SK-N-SH (cell line): ENCODE results near the gene RAC3. TPM values are rescaled to one million over a fixed set of nuclear protein-coding genes. Genes with fewer than 3 reads are reported as not detected.

Experiments used
- CTCF ChIA-PET: fragments of 300-600, 350-600 bp; formaldehyde crosslinking; extraction: SDS; loops from one replicate; lab custom pipeline; 2021; lab: Yijun Ruan, JAX
- POLR2A ChIA-PET: fragments of 350-600 bp; sonication (Branson Sonifier 250); formaldehyde crosslinking; extraction: SDS; loops from one replicate; lab custom pipeline; 2020; ENCODE audit warnings: antibody characterized with exemption, inconsistent platforms; lab: Yijun Ruan, JAX
- DNase-seq: peaks from one replicate; pipeline ENCODE4 v3.0.0; 2012
- H2AFZ ChIP-seq: fragments of 200-600 bp; sonication (generic); 2 replicates; pipeline ENCODE4 v1.8.1; 2016; ENCODE audit warnings: antibody characterized with exemption, mild to moderate bottlenecking, low read depth
- H3F3A ChIP-seq: fragments of 200-600 bp; sonication (generic); replicated peaks from 2 replicates; pipeline ENCODE3; 2016; ENCODE audit warnings: antibody characterized with exemption, mild to moderate bottlenecking; ENCODE audit not compliant: insufficient read depth
- H3K27ac ChIP-seq, 2 experiments: fragments of 200-500 bp in 1 of 2; fragments of 200-600 bp in 1 of 2; sonication (Bioruptor generic) in 1 of 2; sonication (generic), shearing (Covaris generic) in 1 of 2; 2 replicates each; pipeline versions ENCODE4 v1.5.1 to v1.6.1; 2014 to 2016; ENCODE audit warnings: low read depth in 2 of 2, inconsistent platforms in 1 of 2, low read length in 1 of 2, mild to moderate bottlenecking in 1 of 2, mixed read lengths in 1 of 2
- H3K27me3 ChIP-seq: fragments of 200-600 bp; sonication (generic), shearing (Covaris generic); 2 replicates; pipeline ENCODE4 v1.6.1; 2016; ENCODE audit warnings: mixed run types; ENCODE audit not compliant: insufficient read depth
- H3K36me3 ChIP-seq, 2 experiments: fragments of 200-500 bp in 1 of 2; fragments of 200-600 bp in 1 of 2; sonication (Bioruptor generic) in 1 of 2; sonication (generic) in 1 of 2; replicated peaks in 1 of 2; 2 replicates each; pipeline versions ENCODE3 to v1.5.1; 2014 to 2016; ENCODE audit warnings: low read length in 1 of 2, mild to moderate bottlenecking in 1 of 2; ENCODE audit not compliant: insufficient read depth in 2 of 2, control insufficient read depth in 1 of 2
- H3K4me1 ChIP-seq, 2 experiments: fragments of 200-500 bp in 1 of 2; fragments of 200-600 bp in 1 of 2; sonication (Bioruptor generic) in 1 of 2; sonication (generic), shearing (Covaris generic) in 1 of 2; 2 replicates each; pipeline versions ENCODE4 v1.5.1 to v1.6.1; 2014 to 2016; ENCODE audit warnings: low read depth in 1 of 2, low read length in 1 of 2, mixed run types in 1 of 2; ENCODE audit not compliant: insufficient read depth in 2 of 2, control insufficient read depth in 1 of 2
- H3K4me2 ChIP-seq: fragments of 200-600 bp; sonication (generic), shearing (Covaris generic); 2 replicates; pipeline ENCODE4 v1.6.1; 2017; ENCODE audit warnings: mixed run types
- H3K4me3 ChIP-seq, 2 experiments: fragments of 200-500 bp in 1 of 2; fragments of 200-600 bp in 1 of 2; sonication (Bioruptor generic) in 1 of 2; sonication (generic), shearing (Covaris generic) in 1 of 2; 2 replicates each; pipeline versions ENCODE4 v1.5.1 to v1.8.1; 2014 to 2016; ENCODE audit warnings: low read depth in 2 of 2, inconsistent platforms in 1 of 2, low read length in 1 of 2, mild to moderate bottlenecking in 1 of 2, mixed read lengths in 1 of 2, moderate library complexity in 1 of 2
- H3K79me2 ChIP-seq: fragments of 200-600 bp; sonication (generic); 2 replicates; pipeline ENCODE4 v1.8.1; 2017; ENCODE audit warnings: mild to moderate bottlenecking; ENCODE audit not compliant: insufficient read depth
- H3K9ac ChIP-seq: fragments of 200-600 bp; sonication (generic); 2 replicates; pipeline ENCODE4 v1.6.1; 2017; ENCODE audit warnings: mixed run types
- H3K9me2 ChIP-seq: fragments of 200-600 bp; sonication (generic); 2 replicates; pipeline ENCODE4 v1.6.1; 2017; ENCODE audit warnings: mixed run types
- H3K9me3 ChIP-seq: fragments of 200-600 bp; sonication (generic); 2 replicates; pipeline ENCODE4 v1.6.1; 2017; ENCODE audit warnings: mixed run types, mild to moderate bottlenecking, moderate library complexity
- H4K20me1 ChIP-seq: fragments of 200-600 bp; sonication (generic); 2 replicates; pipeline ENCODE4 v1.6.1; 2017; ENCODE audit warnings: mild to moderate bottlenecking, mixed run types; ENCODE audit not compliant: insufficient read depth
- CHD2 ChIP-seq: fragments of 150-350 bp; IDR thresholded peaks from 2 replicates; pipeline ENCODE4 v1.6.1; 2018; ENCODE audit warnings: low read length; ENCODE audit not compliant: partially characterized antibody
- FOXM1 ChIP-seq: IDR thresholded peaks from 2 replicates; pipeline ENCODE4 v1.4.0; 2012; ENCODE audit warnings: low read depth, mild to moderate bottlenecking
- GATA2 ChIP-seq: sonication (generic); formaldehyde crosslinking; IDR thresholded peaks from 2 replicates; pipeline ENCODE4 v1.5.0; 2020; ENCODE audit warnings: mild to moderate bottlenecking, missing genetic modification reagents
- MAX ChIP-seq: IDR thresholded peaks from 2 replicates; pipeline ENCODE4 v1.4.0; 2012; ENCODE audit warnings: low read depth
- MXI1 ChIP-seq: IDR thresholded peaks from 2 replicates; pipeline ENCODE4 v1.6.1; 2012; ENCODE audit warnings: mild to moderate bottlenecking, low read depth, low read length, improper control_type of control experiment
- NFIC ChIP-seq: IDR thresholded peaks from 2 replicates; pipeline ENCODE4 v1.4.0; 2012; ENCODE audit warnings: borderline replicate concordance
- NRF1 ChIP-seq: IDR thresholded peaks from 2 replicates; pipeline ENCODE4 v1.6.1; 2012; ENCODE audit warnings: low read depth, mild to moderate bottlenecking, low read length
- PBX3 ChIP-seq: IDR thresholded peaks from 2 replicates; pipeline ENCODE4; 2012
- POLR2AphosphoS5 ChIP-seq: IDR thresholded peaks from 2 replicates; pipeline ENCODE4 v1.6.1; 2012; ENCODE audit warnings: low read depth, low read length
- REST ChIP-seq: IDR thresholded peaks from 2 replicates; pipeline ENCODE4 v1.6.1; 2012; ENCODE audit warnings: mild to moderate bottlenecking, low read depth, low read length, moderate library complexity
- RFX5 ChIP-seq: IDR thresholded peaks from 2 replicates; pipeline ENCODE4 v1.6.1; 2012; ENCODE audit warnings: mild to moderate bottlenecking, improper control_type of control experiment, low read length
- SIN3A ChIP-seq: IDR thresholded peaks from 2 replicates; pipeline ENCODE4 v1.6.1; 2012; ENCODE audit warnings: low read depth, mild to moderate bottlenecking, low read length, moderate library complexity, borderline replicate concordance
- TCF12 ChIP-seq: IDR thresholded peaks from 2 replicates; pipeline ENCODE4 v1.4.0; 2012
- TEAD4 ChIP-seq: IDR thresholded peaks from 2 replicates; pipeline ENCODE4 v1.4.0; 2012; ENCODE audit warnings: mild to moderate bottlenecking, borderline replicate concordance; ENCODE audit not compliant: insufficient read depth
- YY1 ChIP-seq: IDR thresholded peaks from 2 replicates; pipeline ENCODE4 v1.4.0; 2012; ENCODE audit warnings: low read depth, mild to moderate bottlenecking
- ZBTB33 ChIP-seq: IDR thresholded peaks from 2 replicates; pipeline ENCODE4 v1.4.0; 2012; ENCODE audit warnings: low read depth, borderline replicate concordance
- WGBS: methylation state at CpG from one replicate; pipeline ENCODE4 v1.1.6; 2017; ENCODE audit warnings: low lambda C conversion rate; 5-methylcytosine and 5-hydroxymethylcytosine counted together
- polyA plus RNA-seq, 3 experiments: library from polyadenylated mRNA; depleted of rRNA; stranded (reverse); fragments of >200 nt; gene quantifications; 2 replicates each; pipeline ENCODE4 v1.2.3, GENCODE V29; 2012

RAC3 gene
- polyA plus RNA-seq, 1 of the 3 experiments (the other 2 are of a cell fraction) = 83.6 TPM

- no peak for TF ChIP-seq ZBTB33
- TF ChIP-seq YY1 = no peak
- no peak for TF ChIP-seq TCF12
- TF ChIP-seq FOXM1 = no peak
- no peak for TF ChIP-seq REST
- no peak for TF ChIP-seq PBX3
- no peak for TF ChIP-seq POLR2AphosphoS5
Observed at GRCh38 chr17:82056729-82057621, 25.5 kb downstream of the RAC3 start (continued).

- peaks cover 40 to 98% of the 10 kb centered on the region in 2 experiments for H3K36me3 ChIP-seq
- no peak overlapping the region for H3K4me3 ChIP-seq
- H3K27ac ChIP-seq = peak overlapping the region in 1 of 2 experiments; percentile 48; a peak in 1 of 4 replicates
- WGBS = 80% methylated on average over 14 of the region's 17 CpGs
- H3K4me1 ChIP-seq = peaks cover 0 to 10% of the 10 kb centered on the region in 2 experiments; a peak in 2 of 4 replicates
- H3K27me3 ChIP-seq = no peaks in the 10 kb centered on the region
- H3K79me2 ChIP-seq = peaks cover 20% of the 10 kb centered on the region; the same call in 1 of the 2 replicates
- CTCF ChIA-PET = interaction anchor here (1.0 to 2.8 kb wide), 5 partner anchors 21 to 98 kb away, joined by 3 to 10 read pairs (median 6); partner anchors contain the start of gene DCXR
- DNase-seq = no peak
- POLR2A ChIA-PET = interaction anchor here (0.6 to 1.3 kb wide), 7 partner anchors 18 to 212 kb away, joined by 3 to 4 read pairs (median 3); partner anchors contain the start of genes DCXR and RAC3
- no peaks in the 10 kb centered on the region for H3K9me2 ChIP-seq
- H3K9me3 ChIP-seq = no peaks in the 10 kb centered on the region
- no peak overlapping the region for H3K4me2 ChIP-seq
- peaks cover 33% of the 10 kb centered on the region for H3F3A ChIP-seq
- peaks cover 2% of the 10 kb centered on the region; the same call in 1 of the 2 replicates for H4K20me1 ChIP-seq
- no peak overlapping the region for H2AFZ ChIP-seq
- H3K9ac ChIP-seq = no peak overlapping the region
- no peak for TF ChIP-seq TEAD4
- no peak for TF ChIP-seq NFIC
- no peak for TF ChIP-seq GATA2 (CRISPR knock-in tag)
- TF ChIP-seq SIN3A = no peak
- TF ChIP-seq RFX5 = no peak
- no peak for TF ChIP-seq POLR2AphosphoS5
- TF ChIP-seq MXI1 = no peak
- TF ChIP-seq REST = no peak
- TF ChIP-seq MAX = no peak
- TF ChIP-seq CHD2 = no peak
- no peak for TF ChIP-seq NRF1
- no peak for TF ChIP-seq YY1
- TF ChIP-seq TCF12 = no peak
- no peak for TF ChIP-seq FOXM1
Observed at GRCh38 chr17:82058230-82058854, 26.9 kb downstream of the RAC3 start.
